ENCODE data around the gene JARID2. TPM values are rescaled to one million over a fixed set of nuclear protein-coding genes. Genes with fewer than 3 reads are reported as not detected.

Gene JARID2
- total RNA-seq, 1 donor from 2014 or later = 38.9 TPM

GRCh38 chr6:15496345-15497131, 250.7 kb downstream of the JARID2 start:
- peaks cover 5% of the 10 kb centered on the region for H3K27me3 Mint-ChIP-seq (ENCODE audit: insufficient read depth, low read depth)
- no peak for TF ChIP-seq EZH2phosphoT487 (IDR thresholded peaks at IDR 0.05)
- no peak for TF ChIP-seq EZH2 (IDR thresholded peaks at IDR 0.05)
- no peak for TF ChIP-seq CTCF (IDR thresholded peaks at IDR 0.05)
- no peak overlapping the region for H3K4me3 ChIP-seq
- H3K36me3 ChIP-seq = no peaks in the 10 kb centered on the region
- no peak overlapping the region for H2AFZ ChIP-seq (replicated peaks)
- no peaks in the 10 kb centered on the region for H3F3A ChIP-seq (ENCODE audit: low read depth)
- H3K27ac ChIP-seq = no peak overlapping the region
- no peak overlapping the region for H3K9ac ChIP-seq
- no peak overlapping the region for H3K27ac Mint-ChIP-seq
- H3K9me3 Mint-ChIP-seq = no peaks in the 10 kb centered on the region
- no peak for DNase-seq (ENCODE audit: low spot score)
- H3K4me1 Mint-ChIP-seq = peaks cover 12% of the 10 kb centered on the region
- H3K4me2 ChIP-seq = no peak overlapping the region
- no peaks in the 10 kb centered on the region for H3K27me3 ChIP-seq
- no peak overlapping the region for H3K4me3 Mint-ChIP-seq
- H4K20me1 ChIP-seq (ENCODE audit: low read depth) = peaks cover 28% of the 10 kb centered on the region
- H3K4me1 ChIP-seq = peaks cover 12% of the 10 kb centered on the region
- H3K79me2 ChIP-seq (ENCODE audit: low read depth) = peaks cover 28% of the 10 kb centered on the region
- H3K36me3 Mint-ChIP-seq = peaks cover 40% of the 10 kb centered on the region
- no peaks in the 10 kb centered on the region for H3K9me3 ChIP-seq (ENCODE audit: low read depth)

- TF ChIP-seq EZH2phosphoT487 (IDR thresholded peaks at IDR 0.05) (no peak), EZH2 (IDR thresholded peaks at IDR 0.05) (no peak), CTCF (IDR thresholded peaks at IDR 0.05) (no peak)
- no peaks in the 10 kb centered on the region for H3F3A ChIP-seq (ENCODE audit: low read depth)
- no peak for DNase-seq (ENCODE audit: low spot score)
- Mint-ChIP-seq H3K36me3 (peaks cover 39% of the 10 kb centered on the region), H3K9me3 (no peaks in the 10 kb centered on the region), H3K4me1 (peaks cover 11% of the 10 kb centered on the region), H3K27ac (no peak overlapping the region), H3K27me3 (ENCODE audit: insufficient read depth, low read depth) (peaks cover 13% of the 10 kb centered on the region), H3K4me3 (no peak overlapping the region)
- no peaks in the 10 kb centered on the region for H3K27me3 ChIP-seq
- no peak overlapping the region for H3K27ac ChIP-seq
- no peaks in the 10 kb centered on the region for H3K36me3 ChIP-seq
- H3K4me1 ChIP-seq = peaks cover 3% of the 10 kb centered on the region
- no peaks in the 10 kb centered on the region for H3K9me3 ChIP-seq (ENCODE audit: low read depth)
- peaks cover 9% of the 10 kb centered on the region for H3K79me2 ChIP-seq (ENCODE audit: low read depth)
- peaks cover 18% of the 10 kb centered on the region for H4K20me1 ChIP-seq (ENCODE audit: low read depth)
- no peak overlapping the region for H2AFZ ChIP-seq (replicated peaks)
- no peak overlapping the region for H3K4me3 ChIP-seq
- no peak overlapping the region for H3K9ac ChIP-seq
- H3K4me2 ChIP-seq = no peak overlapping the region
Observed at GRCh38 chr6:15498640-15499039, 252.8 kb downstream of the JARID2 start.

GRCh38 chr6:15499125-15499524, 253.3 kb downstream of the JARID2 start:
- Histone ChIP-seq H3K36me3 (no peaks in the 10 kb centered on the region), H3K27me3 (no peaks in the 10 kb centered on the region), H3K4me2 (no peak overlapping the region), H3K9me3 (ENCODE audit: low read depth) (no peaks in the 10 kb centered on the region), H4K20me1 (ENCODE audit: low read depth) (peaks cover 18% of the 10 kb centered on the region), H3K4me1 (no peaks in the 10 kb centered on the region), H3F3A (ENCODE audit: low read depth) (no peaks in the 10 kb centered on the region), H3K27ac (no peak overlapping the region), H3K9ac (no peak overlapping the region), H2AFZ (replicated peaks) (no peak overlapping the region), H3K4me3 (no peak overlapping the region), H3K79me2 (ENCODE audit: low read depth) (peaks cover 4% of the 10 kb centered on the region)
- TF ChIP-seq CTCF (IDR thresholded peaks at IDR 0.05) = no peak
- no peak for TF ChIP-seq EZH2 (IDR thresholded peaks at IDR 0.05)
- TF ChIP-seq EZH2phosphoT487 (IDR thresholded peaks at IDR 0.05) = no peak
- H3K4me3 Mint-ChIP-seq = no peak overlapping the region
- H3K27ac Mint-ChIP-seq = no peak overlapping the region
- no peaks in the 10 kb centered on the region for H3K9me3 Mint-ChIP-seq
- peaks cover 13% of the 10 kb centered on the region for H3K27me3 Mint-ChIP-seq (ENCODE audit: insufficient read depth, low read depth)
- H3K36me3 Mint-ChIP-seq = peaks cover 40% of the 10 kb centered on the region
- peaks cover 13% of the 10 kb centered on the region for H3K4me1 Mint-ChIP-seq
- DNase-seq (ENCODE audit: low spot score) = no peak
